RKO (cell line): Measurements from ENCODE around the gene SIGLEC1.

Experiments
- DNase-seq: peaks from one replicate; pipeline ENCODE4 v3.0.0-alpha.2; 2016; ENCODE audit warnings: low spot score

Gene SIGLEC1

DNA sequence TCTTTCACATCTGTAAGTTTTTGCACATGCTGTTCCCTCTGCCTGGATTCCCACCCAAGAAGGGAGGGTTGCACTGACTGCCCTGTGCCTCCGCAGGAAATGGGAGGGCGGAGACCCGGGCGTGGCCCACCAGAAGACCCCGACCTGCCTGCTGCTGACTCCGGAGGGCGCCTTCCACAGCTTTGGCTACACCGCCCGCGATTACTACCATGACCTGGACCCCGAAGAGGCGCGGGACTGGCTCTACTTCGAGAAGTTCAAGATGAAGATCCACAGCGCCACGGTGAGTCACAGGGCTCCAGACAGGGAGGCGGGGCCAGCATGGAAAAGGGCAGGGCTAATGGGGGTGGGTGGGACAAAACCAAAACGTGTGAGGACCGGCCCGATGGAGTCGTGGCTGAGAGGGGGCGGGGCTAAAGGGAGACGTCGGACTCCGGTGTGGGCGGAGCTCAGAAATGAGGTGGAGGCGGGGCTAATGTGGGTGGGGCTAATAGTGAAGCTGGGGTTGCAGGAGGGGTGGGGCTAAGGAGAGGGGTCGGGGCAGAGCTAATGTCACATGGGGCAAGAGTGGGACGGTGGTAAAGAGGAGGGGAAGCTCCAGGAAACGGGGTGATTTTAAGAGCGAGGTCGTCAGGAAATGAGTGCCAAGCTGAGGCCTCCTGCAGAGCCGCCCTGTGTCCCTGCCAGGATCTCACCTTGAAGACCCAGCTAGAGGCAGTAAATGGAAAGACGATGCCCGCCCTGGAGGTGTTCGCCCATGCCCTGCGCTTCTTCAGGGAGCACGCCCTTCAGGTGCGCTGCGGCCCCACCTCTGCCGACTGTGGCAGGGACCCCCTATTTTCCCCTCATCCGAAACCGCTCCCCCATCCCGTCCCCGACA lies 32.6 kb upstream of the SIGLEC1 start:
- no peak for DNase-seq

DNA sequence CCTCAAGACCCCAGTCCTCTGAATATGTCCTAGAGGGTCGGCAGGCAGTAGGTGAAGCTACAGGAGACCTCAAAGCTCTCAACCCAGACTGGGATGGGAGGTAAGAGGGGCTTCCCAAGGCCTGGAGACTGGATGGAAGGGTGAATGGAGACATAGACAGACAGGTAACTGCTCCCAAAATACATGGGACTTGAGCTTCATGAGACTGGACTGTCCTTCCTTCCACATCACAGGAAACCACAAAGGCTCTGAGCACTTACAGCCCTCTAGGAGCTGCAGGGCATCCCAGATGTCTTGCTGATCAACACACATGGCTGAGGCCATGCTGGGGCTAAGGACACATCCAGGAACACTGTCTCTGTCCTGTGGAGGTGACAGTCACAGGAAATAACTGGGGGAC lies 31.6 kb upstream of the SIGLEC1 start:
- no peak for DNase-seq

DNA sequence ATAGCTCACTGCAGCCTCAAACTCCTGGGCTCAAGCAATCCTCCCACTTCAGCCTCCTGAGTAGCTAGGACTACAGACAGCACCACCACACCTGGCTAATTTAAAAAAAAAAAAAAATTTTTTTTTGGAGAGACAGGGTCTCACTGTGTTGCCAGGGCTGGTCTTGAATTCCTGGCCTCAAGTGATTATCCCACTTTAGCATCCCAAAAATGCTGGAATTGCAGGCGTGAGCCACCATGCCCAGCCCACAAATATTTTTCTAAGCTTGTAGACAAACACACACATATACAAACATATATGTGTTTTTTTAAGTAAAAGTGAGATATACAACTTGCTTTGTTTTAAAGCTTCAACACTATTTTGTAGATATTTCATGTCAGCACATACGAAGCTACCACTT lies 30.9 kb upstream of the SIGLEC1 start:
- no peak for DNase-seq

DNA sequence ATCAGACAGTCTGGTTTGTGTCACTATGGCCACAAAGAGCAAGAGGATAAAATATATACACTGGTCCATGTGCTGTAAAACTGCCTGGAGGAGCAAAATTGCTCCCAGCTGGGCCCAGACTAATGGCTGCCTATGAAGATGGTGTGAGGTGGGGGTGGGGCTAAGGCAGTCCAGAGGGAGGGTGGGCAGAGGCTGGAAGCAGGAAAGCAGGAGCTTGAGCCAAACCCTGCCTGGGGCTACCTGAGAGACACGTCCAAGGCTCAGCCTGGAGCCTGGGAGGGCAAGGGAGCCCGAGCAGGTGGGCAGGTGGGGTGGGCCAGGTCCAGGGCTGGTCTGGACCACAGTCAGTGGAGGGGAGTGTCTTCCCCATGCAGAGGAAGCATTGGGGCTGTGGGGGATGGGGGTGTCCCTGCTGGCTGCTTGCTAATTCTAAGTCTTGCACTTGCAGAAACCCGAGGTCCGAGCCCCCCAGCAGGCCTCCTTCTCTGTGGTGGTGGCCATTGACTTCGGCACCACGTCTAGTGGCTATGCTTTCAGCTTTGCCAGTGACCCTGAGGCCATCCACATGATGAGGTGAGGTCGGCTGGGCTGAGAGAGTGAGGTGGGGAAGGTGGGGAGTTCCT lies 29.5 kb upstream of the SIGLEC1 start:
- DNase-seq = no peak

DNA sequence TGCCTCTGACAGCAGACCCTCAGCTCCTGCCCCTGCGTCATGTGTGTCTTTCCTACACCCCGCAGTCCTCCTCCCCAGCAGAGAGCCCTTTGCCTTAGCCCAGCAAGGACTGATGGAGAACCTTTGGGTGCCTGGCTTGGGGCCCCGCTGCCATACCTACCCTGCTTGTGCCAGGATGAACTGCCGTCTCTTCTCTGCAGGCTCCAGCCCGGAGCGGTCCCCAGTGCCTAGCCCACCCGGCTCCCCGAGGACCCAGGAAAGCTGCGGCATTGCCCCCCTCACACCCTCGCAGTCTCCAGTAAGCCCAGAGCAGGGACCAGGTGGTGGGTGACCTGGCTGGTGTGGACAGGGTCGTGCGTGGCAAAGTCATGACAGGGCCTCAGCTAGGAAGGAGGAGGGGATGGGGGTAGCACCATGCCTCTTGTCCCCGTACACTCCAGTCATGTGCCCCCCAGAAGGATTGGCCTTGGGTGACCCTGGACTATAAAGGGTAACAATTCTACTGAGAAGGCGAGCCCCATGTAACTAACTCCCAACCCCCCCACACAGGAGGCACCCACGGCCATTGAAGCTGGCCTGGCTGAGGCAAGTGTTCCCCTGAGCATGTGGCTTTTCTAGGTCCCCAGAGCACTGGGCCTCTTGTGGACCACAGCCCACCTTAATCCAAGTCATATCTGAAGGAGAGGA lies 28.4 kb upstream of the SIGLEC1 start:
- DNase-seq = no peak

DNA sequence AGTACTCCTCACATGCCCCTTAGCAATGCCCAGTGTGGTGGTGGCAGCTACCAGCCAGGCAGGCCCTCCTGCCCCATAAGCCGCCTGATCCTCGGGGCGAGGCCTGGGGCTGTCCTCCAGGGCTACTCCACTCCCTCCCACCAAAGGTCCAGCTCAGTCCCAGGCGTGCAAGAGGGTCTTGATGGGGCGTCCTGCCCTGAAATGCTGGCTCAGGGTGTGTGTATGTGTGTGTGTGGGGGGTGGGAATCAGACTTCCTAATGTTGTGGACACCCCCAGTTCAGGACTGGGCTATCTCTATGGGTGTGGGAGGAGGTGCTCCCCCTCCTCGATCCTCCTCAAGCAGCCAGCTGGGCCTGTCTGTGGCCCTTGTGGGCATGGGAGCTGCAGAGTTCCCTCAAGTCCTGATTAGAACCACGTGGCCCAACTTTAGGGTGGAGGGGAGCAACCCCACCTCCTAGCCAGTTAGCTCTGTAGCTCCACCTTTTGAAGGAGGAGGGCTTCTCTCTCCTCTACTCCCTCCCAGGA lies 27.6 kb upstream of the SIGLEC1 start:
- no peak for DNase-seq

DNA sequence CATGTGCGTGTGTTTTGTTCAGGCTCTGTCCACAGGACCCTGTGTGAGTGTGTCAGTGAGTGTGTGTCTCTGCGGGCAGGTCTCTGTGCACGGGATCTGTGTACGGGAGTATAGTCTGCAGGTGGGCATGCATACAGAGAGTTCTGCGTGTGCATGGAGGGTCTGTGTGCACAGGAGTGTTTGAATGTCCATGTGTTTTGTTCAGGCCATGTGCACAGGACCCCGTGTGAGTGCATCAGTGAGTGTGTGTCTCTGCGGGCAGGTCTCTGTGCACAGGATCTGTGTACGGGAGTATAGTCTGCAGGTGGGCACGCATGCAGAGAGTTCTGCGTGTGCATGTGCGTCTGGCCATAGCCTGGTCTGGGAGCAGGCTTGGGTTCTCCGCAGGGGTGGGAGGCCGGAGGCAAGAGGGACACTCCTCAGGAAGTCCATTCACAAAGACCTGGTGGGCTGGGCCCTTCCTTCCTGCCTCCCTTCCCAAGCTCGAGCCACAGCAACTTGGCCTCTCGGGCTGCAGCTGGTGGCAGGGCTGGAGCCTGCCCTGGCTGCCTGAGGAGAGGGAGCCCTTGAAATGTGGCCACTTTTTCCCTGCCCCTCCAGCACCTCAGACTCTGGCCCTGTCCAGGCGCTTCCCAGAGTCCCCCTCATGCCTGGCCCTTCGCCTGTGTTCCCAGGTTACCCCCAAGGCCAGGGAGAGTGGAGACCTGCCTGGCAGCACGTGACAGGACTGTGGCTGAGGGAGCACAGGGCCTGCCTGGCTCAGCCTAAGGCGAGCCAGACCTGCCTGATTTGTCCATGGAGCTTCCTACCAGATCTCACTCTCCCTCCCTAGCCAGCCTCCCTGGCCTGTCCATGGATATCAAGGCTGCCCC lies 26.9 kb upstream of the SIGLEC1 start:
- no peak for DNase-seq

DNA sequence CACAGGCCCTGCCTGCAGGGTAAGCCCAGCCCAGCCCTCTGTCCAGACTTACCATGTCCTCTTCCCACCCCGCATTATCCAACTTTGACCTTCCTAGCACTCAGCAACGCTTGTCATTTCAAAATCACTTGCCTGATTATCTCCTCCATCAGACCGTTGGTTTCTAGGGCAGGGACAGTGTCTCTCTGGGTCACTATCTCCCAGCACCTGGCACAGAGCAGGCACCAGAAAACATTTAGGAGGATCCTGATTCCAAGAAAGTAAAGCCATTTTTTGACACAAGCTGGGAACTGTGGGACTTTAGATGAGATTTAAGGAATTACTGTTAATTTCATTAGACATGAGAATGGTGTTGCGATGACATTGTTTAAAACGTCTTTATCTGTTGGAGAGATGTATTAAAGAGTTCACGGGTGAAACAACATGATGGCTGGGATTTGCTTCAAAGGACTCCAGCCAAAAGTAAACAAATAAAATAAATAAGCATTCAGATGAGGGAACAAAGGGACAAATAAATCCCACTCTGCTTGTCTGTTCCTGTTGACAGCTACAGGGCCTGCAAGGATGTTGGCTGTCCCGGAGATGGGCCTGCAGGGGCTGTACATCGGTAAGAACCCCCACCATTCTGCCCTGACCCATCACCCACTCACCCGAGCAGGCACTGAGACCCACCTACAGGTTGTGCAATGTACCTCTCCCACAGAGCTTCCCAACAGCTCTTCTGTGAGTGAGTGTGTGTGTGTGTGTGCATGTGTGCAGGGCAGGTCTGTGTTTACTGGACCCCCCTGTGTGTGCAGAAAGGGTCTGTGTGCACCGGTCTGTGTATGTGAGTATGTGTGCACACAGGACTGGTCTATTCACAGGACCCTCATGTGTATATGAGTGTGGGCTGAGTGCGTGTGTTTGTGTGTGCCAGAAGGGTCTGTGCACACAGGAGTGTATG lies 26.0 kb upstream of the SIGLEC1 start:
- DNase-seq = no peak

DNA sequence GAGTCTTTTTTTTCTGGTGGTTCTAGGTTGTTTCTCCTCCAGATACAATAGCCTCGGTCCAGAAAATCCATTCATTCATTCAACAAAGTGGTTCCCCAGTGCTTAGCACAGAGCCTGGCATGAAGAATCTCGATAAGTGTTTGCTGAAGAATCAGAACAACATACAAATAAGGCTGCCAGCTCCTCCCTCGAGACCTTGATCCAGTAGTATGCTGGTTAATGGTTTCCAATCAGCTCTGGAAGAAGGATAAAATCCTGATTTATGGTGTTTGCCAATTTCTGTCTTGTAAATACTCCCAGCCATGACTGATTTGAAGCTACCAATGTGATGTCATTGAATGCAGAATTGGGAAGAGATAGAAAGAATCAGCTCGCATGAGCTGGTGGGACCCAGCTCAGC lies 23.4 kb upstream of the SIGLEC1 start:
- no peak for DNase-seq

DNA sequence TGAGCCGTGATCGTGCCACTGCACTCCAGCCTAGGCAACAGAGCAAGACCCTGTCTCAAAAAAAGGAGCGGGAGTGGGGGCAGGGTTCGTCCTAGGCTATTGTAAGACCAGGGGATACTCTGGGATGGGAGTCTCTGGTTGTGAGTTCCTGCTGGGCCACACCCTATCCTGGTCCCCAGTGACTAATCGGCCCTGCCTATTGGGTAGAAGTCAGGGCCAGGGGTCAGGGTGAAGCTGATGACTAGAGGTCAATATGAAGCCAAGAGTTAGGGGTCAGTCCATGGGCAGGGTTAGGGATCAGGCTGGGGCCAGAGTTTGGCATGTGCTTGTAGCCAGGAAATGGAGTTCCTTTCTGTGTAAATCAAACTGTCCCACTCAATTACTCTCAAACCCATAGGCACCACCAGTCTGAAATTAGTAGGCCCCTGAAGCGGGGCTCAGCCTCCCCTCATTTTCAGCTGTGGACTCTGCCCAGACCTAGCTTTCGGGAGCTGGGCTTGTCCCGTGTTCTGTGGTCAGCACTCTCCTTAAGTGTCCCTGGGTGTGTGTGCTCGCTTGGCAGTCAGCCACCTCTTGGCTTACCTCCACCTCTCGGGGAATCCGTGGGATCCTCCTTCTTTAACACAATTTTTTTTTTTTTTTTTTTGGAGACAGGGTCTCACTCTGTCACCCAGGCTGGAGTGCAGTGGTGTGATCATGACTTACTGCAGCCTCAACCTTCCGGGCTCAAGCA lies 21.9 kb upstream of the SIGLEC1 start:
- no peak for DNase-seq

DNA sequence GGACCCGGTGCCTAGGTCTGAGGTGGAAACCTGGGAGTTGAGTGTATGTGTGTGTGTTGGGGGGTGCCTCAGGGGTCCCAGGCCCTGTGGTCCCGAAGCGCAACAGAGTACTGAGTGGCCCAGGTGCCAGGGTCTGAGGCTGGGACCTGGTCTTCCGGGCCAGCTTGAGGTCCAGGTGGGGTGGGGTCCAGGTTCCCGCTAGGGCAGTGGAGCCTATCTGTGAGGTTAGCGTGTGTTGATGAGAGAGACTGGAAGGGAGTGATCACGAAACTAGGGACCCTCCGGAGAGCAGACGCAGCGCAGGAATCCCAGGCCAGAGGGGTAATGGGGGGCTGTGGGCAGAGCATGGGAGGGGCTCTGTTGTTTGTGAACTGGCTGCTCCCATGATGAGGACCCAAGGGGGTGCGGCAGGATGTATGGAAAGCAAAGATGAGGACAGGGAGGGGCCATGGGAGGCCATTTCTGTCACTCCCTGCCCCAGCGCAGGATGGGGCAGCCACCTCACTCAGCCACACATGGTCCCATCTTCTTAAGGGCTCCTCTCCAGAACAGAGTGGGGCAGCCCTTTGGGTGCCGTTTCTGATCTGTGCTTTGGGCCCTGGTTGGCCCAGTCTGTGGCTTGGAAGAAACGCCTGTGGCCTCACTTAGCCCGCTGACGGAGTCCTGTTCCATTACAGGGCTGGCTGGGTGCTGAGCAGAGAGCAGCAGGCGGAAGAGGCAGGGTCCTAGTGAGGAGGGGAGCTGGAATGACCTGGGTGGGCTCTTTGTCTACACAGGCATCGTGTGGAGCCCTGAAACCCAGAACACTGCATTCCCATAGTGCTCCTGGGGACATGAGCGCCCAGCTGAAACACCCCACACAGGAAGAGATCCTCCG lies 21.0 kb upstream of the SIGLEC1 start:
- DNase-seq = no peak

DNA sequence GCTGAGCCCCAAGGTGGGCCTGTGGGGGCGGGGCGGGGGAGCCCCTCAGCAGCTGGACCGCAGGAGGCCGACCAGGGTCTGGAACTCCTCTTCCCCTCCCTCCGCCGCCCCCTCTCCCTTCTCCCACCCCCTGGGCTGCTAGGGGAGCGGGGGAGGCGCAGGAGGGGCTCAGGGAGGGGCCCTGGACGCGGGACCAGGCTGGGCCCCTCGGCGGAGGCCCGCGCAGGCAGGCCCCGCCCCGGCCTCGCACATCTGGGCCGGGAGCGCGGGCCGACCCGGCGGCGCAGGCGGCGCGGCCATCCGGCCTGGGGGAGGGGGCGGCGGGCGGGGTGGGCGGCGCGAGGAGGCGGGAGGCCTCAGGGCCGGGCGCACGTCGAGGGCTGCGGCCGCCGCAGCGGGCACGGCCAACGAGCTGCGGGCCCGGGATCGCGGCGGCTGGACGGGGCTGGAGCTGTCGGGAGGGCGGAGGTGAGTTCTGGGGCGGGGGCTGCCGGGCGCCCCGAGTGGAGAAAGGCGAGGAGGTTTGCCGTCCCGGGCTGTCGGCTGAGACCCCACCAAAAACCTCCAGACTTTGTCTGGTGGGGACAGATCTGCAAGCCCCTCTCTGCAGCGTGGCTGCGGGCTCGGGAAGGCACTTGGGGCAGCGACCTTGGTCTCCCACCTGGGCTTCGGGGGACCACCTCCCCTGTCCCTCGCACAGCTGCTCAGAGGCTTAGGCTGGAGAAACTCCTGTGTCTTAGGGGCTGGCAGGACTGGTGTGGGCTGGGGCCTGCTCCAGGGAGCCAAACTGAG lies 20.1 kb upstream of the SIGLEC1 start, which contains the start of gene HSPA12B:
HSPA12B (plus strand) TSS at position 359 of the 792 bp plus-strand sequence. CDS start 5,990 bp downstream, outside the sequence.
- no peak for DNase-seq

DNA sequence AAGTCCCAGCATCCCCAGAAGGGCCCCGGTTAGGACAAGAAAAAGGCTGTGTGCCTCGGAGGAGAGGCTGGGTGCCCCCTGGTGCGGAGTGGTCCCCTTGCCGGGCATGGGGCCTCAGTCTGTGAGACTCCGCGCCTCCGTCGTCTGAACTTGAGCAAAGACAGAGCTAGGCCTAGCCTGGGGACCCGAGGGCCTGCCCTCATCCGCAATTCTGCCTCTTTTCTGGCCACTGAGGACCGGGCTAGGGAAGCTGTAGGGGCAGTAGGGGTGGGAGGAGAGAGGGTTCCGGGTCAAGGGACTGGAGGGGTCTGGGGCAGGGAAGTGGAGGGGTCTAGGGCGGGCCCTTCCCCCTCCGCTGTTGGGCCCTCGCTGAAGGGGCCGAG lies 19.5 kb upstream of the SIGLEC1 start:
- no peak for DNase-seq

DNA sequence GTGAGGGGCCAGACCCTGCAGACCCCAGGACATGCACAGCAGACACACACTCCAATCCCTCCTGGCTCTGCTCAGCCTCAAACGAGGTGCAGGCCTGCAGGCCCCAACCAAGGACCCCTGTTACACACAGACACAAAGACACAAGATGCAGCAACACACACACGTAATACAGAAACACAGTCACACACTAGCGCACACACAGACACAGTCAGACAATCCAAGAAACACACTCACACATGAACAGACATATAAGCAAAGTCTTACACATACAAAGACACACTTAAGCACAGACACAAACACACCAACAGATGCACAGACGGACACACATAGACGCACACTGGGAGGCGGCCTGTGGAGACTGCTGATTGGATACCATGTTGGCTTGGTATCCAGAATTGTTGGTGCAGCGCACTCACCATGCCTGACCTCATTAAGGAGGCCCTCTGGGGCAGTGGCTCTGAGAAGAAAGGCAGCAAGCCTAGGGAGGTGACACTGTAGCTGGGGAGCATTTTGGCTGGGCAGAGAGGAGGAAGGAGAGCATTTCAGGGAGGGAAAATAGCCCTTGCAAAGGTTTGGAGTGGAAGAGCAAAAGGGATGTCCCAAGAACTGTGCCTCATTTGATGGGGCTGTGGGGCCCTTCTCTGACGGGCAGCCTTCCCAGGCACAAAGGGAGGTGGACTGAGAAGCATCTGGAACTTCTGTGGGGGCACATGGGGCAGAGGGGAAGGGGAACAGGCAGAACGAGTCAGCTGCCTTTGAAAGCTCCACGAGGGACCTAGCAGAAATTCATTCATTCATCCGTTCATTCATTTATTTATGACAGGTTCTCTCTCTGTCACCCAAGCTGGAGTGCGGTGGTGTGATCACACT lies 18.6 kb upstream of the SIGLEC1 start:
- no peak for DNase-seq

DNA sequence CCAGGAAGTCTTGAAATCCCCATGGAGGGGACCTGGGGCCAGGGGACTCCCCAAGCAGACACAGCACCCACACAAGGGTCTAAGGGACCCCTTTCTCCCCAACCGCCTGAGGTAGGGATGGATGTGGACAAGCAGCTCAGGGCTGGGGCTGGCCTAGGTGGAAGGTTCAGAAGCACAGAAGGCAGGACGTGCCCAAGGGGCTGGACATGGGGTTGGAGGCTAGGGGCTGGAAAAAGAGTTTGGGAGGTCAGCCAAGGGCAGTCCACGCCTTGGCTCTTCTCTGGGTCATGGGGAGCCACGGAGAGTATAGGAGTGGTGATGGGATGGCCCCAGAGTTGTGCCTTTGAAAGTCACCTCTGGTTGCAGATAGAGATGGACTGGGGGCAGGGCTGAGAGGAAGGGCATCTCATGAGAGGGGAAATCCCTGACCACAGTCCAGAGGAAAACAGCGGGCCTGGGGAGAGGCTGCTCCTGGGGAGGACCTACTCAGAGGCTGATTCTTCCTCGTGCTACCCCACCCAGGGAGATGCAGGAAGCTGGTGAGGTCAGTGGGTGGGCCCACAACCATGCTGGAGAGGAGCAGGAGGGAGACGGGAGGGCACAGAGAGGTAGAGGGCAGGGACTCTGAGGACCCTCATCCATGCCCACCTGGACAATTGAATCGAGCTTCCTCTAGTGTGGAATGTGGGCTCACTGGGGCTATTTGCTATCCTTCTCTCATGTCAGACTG lies 17.6 kb upstream of the SIGLEC1 start:
- DNase-seq = no peak

DNA sequence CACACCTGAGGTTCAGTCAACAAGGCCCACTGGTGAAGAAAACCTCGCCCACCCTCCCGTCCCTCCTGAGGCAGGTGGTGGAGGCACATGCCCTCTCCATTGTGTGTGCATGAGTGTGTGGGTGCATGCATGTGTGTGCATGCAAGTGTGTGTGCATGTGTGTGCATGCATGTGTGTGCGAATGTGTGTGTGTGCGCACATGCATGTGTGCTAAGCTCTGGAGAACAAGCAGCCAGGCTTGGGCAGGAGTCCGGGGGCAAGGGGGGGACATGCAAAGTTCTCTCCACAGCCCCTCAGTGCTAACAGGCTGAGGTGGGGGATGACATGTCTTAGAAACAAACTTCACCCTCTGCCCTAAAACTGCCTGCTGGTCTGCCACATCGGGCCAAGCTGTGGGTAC lies 17.0 kb upstream of the SIGLEC1 start:
- no peak for DNase-seq
